Testis (tissue), 3 donors: ENCODE measurements around the gene CCL1. TPM values are rescaled to one million over a fixed set of nuclear protein-coding genes. Genes with fewer than 3 reads are reported as not detected.

Experiments used
- DNase-seq: peaks from one replicate; pipeline ENCODE4 v3.0.0-alpha.2; 2019
- H3K27ac ChIP-seq, 2 donors: fragments of 200-600 bp; sonication (generic); one replicate each; pipeline ENCODE4 v1.5.1; 2019
- H3K27me3 ChIP-seq: fragments of 200-600 bp; sonication (generic); one replicate; pipeline ENCODE4 v1.5.1; 2019
- H3K36me3 ChIP-seq: fragments of 200-600 bp; sonication (generic); one replicate; pipeline ENCODE4 v1.5.1; 2017; ENCODE audit warnings: low read depth; ENCODE audit errors: missing control alignments
- H3K4me1 ChIP-seq: fragments of 200-600 bp; sonication (generic); one replicate; pipeline ENCODE4 v1.5.1; 2019
- H3K4me3 ChIP-seq, 2 donors: fragments of 200-600 bp; sonication (generic); one replicate each; pipeline ENCODE4 v1.5.1; 2017 to 2019
- H3K9me3 ChIP-seq: fragments of 200-600 bp; sonication (generic); one replicate; pipeline ENCODE4 v1.5.1; 2017
- CTCF ChIP-seq, 3 experiments: fragments of 450-650 bp in 2 of 3; fragments of 200-600 bp in 1 of 3; sonication (generic) in 1 of 3; IDR thresholded peaks; one replicate each; pipeline ENCODE4 v1.5.1; 2016 to 2019; ENCODE audit warnings: antibody characterized with exemption in 3 of 3, mild to moderate bottlenecking in 2 of 3, moderate library complexity in 1 of 3
- POLR2A ChIP-seq: fragments of 450-650 bp; IDR thresholded peaks from one replicate; pipeline ENCODE4 v1.6.1; 2017; ENCODE audit warnings: antibody characterized with exemption, mild to moderate bottlenecking, moderate library complexity
- WGBS, 2 donors: methylation state at CpG; one replicate each; pipeline ENCODE4 v1.1.5; 2018; 5-methylcytosine and 5-hydroxymethylcytosine counted together
- intact Hi-C: fragments of 100-400 bp; cut with DNase I; formaldehyde crosslinking; loops from one replicate; pipeline ENCODE4 v1.15.1; 2023; ENCODE audit warnings: low total_unique reads
- polyA plus RNA-seq: library from polyadenylated mRNA; stranded (reverse); fragments of 350-450 nt; fragmentation: Illumina TruSeq; extraction: RNeasy Lipid Tissue Mini Kit (QIAGEN cat#74804); gene quantifications from one replicate; pipeline ENCODE4 v1.2.3, GENCODE V29; 2014; ENCODE audit warnings: low read depth, low replicate concordance; ENCODE audit not compliant: insufficient read depth
- total RNA-seq, 2 donors: library from RNA; depleted of rRNA; stranded (reverse); fragments of >200 nt; gene quantifications; one replicate each; pipeline ENCODE4 v1.2.3, GENCODE V29; 2016

Gene CCL1
- total and polyA plus RNA-seq, 3 donors from 2014 or later: 1.5 TPM; not detected in 2

- WGBS, 2 donors: 88 to 91% methylated on average over 5 of the region's 5 CpGs
Observed at GRCh38 chr17:34386343-34386696, 23.3 kb upstream of the CCL1 start.

GRCh38 chr17:34384822-34385605, 22.0 kb upstream of the CCL1 start:
- Histone ChIP-seq H3K9me3 (no peaks in the 10 kb centered on the region), H3K36me3 (no peaks in the 10 kb centered on the region), H3K27ac (no peak overlapping the region), H3K4me1 (no peaks in the 10 kb centered on the region), H3K27me3 (no peaks in the 10 kb centered on the region), H3K4me3 (no peak overlapping the region)
- 78 to 79% methylated on average over 9 of the region's 9 CpGs for WGBS, 2 donors
- no peak for TF ChIP-seq POLR2A
- intact Hi-C loops: no loop called here
- no peak for DNase-seq

More at GRCh38 chr17:34386343-34386696, 23.3 kb upstream of the CCL1 start:
- Histone ChIP-seq H3K4me3 (no peak overlapping the region), H3K36me3 (no peaks in the 10 kb centered on the region), H3K27me3 (no peaks in the 10 kb centered on the region), H3K4me1 (no peaks in the 10 kb centered on the region), H3K9me3 (no peaks in the 10 kb centered on the region), H3K27ac (no peak overlapping the region)
- no peak for DNase-seq
- intact Hi-C loops: no loop called here
- TF ChIP-seq CTCF (IDR thresholded peaks at IDR 0.05): no peak
- no peak for TF ChIP-seq POLR2A

- no peaks in the 10 kb centered on the region for H3K36me3 ChIP-seq
- TF ChIP-seq POLR2A: no peak
- TF ChIP-seq CTCF (IDR thresholded peaks at IDR 0.05): no peak
- no peak for DNase-seq
- no peaks in the 10 kb centered on the region for H3K4me1 ChIP-seq
- H3K4me3 ChIP-seq: no peak overlapping the region
- H3K27ac ChIP-seq: no peak overlapping the region
- H3K9me3 ChIP-seq: no peaks in the 10 kb centered on the region
- intact Hi-C loops: no loop called here
- no peaks in the 10 kb centered on the region for H3K27me3 ChIP-seq
- 85 to 95% methylated on average over 1 of the region's 1 CpG for WGBS, 2 donors
Observed at GRCh38 chr17:34384271-34384670, 21.2 kb upstream of the CCL1 start.

GRCh38 chr17:34383216-34383615, 20.2 kb upstream of the CCL1 start:
- TF ChIP-seq CTCF (IDR thresholded peaks at IDR 0.05) (no peak), POLR2A (no peak)
- no peak for DNase-seq
- no peaks in the 10 kb centered on the region for H3K9me3 ChIP-seq
- no peak overlapping the region for H3K27ac ChIP-seq
- no peaks in the 10 kb centered on the region for H3K27me3 ChIP-seq
- no peak overlapping the region for H3K4me3 ChIP-seq
- 86 to 90% methylated on average over 3 of the region's 3 CpGs for WGBS, 2 donors
- no peaks in the 10 kb centered on the region for H3K4me1 ChIP-seq
- intact Hi-C loops: no loop called here
- H3K36me3 ChIP-seq: no peaks in the 10 kb centered on the region

- WGBS, 2 donors: 55 to 63% methylated on average over 7 of the region's 7 CpGs
- no peak for DNase-seq
- Histone ChIP-seq H3K27ac (no peak overlapping the region), H3K36me3 (no peaks in the 10 kb centered on the region), H3K4me3 (no peak overlapping the region), H3K27me3 (no peaks in the 10 kb centered on the region), H3K4me1 (no peaks in the 10 kb centered on the region), H3K9me3 (no peaks in the 10 kb centered on the region)
- TF ChIP-seq POLR2A (no peak), CTCF (IDR thresholded peaks at IDR 0.05) (no peak)
- intact Hi-C loops: no loop called here
Observed at GRCh38 chr17:34382621-34383124, 19.6 kb upstream of the CCL1 start.
